Activated CD8-positive, alpha-beta memory T cell treated with anti-CD3 and anti-CD28 coated beads for 36 hours (primary cell): ENCODE measurements around the gene PPP1R26. TPM values are rescaled to one million over a fixed set of nuclear protein-coding genes. Genes with fewer than 3 reads are reported as not detected.
"Not testable (repeated sequence)": the region's sequence is repeated elsewhere in the genome, so short reads cannot be mapped to it uniquely, and the experiment has no call there.

Experiments
- CTCF ChIA-PET: fragments of 350-600 bp; sonication (Branson Sonifier 250); formaldehyde crosslinking; loops from one replicate; lab custom pipeline; 2021; ENCODE audit warnings: antibody characterized with exemption; lab: Charles Lee
- POLR2A ChIA-PET: fragments of 350-600 bp; sonication (Branson Sonifier 250); formaldehyde crosslinking; loops from one replicate; lab custom pipeline; 2021; ENCODE audit warnings: antibody characterized with exemption; lab: Charles Lee
- total RNA-seq, 2 experiments: library from RNA; stranded (reverse); gene quantifications; one replicate each; pipeline ENCODE4 v1.2.3, GENCODE V29; 2021

Gene PPP1R26
- total RNA-seq: under 1 TPM; 0.57 to 0.88 TPM

DNA sequence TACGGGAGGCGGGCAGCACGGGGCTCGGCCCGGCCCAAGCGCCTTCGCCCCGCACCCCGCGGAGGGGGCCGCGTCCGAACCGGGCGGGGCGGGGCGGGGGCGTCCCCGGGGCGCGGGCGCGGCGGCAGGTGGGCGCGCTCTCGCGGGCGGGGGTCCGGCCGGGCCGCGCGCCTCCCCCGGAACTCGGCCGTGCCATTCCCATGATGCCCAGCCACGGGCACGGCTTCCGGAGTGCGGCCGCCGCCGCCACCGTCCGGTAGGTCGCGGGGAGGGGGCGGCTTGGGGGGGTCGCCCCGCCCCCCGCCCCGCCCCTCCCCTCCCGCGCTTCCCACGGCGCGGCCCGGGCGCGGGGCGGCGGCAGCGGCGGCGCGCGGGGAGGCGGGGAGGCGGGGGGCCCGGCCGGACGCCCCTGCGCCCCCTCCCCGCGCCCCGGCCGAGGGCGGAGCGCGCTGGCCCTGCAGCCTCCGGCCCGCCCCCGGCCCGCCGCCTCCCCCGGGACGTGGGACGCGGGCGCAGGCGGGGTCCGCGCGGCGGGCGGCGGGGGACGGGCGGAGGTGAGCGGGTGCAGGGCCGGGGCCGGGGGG, at the start of gene PPP1R26:
Gene PPP1R26 (plus strand): TSS at position 314 of the 584 bp plus-strand sequence. CDS start 4,729 bp downstream, outside the sequence.
- CTCF ChIA-PET: no interaction called here
- POLR2A ChIA-PET: no interaction called here

GRCh38 chr9:135437259-135437658, 42.3 kb upstream of the PPP1R26 start:
- CTCF ChIA-PET: no interaction called here
- POLR2A ChIA-PET: no interaction called here

DNA sequence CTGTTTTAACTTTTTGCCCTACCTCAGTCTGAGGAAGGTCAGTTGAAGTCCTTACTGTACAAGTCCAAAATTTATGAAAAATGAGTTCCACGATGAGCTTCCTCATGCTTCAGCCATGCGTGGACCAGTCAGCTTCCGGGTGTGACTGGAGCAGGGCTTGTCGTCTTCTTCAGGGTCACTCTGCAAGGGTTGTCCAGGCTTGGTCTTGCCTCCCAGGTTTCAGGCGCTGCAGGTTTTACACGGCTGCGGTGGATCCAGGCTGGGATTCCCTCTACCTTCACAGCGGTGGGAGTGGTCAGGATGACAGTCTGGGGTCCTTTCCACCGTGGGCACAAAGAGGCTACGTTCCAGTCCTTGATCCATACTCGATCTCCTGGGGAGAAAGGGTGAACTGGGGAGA, 41.9 kb upstream of the PPP1R26 start:
- POLR2A ChIA-PET, CTCF ChIA-PET: not testable (repeated sequence)

DNA sequence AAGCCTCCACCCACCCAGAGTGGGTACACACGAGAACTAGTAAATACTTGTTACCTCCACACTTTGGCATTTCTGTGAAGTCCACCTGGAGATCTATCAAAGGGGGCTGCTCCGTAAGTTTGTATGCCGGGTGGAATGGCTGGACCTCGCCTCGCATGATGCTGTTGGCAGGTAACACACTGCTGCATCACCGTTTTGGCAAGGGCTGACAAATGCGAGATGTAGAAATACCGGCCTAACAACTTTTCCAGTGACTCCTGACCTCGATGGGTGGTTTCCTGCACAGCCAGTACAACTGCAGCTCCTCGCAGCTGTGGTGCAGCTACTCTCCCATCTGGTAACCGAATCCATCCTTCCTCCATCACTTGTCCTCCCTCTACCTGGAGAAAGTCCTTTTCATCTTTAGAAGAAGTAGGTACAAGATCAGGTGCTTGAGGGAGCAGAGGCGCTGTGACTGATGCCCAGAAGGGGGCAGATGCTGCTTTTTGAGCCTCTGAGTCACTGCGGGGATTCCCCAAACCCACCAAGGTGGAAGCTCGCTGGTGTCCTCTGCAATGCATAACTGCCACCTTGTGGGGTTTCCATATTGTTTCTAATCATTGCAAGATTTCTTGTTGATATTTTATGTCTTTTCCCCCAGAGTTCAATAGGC, 40.9 kb upstream of the PPP1R26 start:
- CTCF ChIA-PET: interaction anchor here (0.7 to 1.5 kb wide), 3 partner anchors 21 to 66 kb away, joined by 3 read pairs; no protein-coding TSS in a partner anchor
- POLR2A ChIA-PET: not testable (repeated sequence)

- POLR2A ChIA-PET: not testable (repeated sequence)
- CTCF ChIA-PET: interaction anchor here (0.7 to 1.5 kb wide), 3 partner anchors 20 to 65 kb away, joined by 3 read pairs; no protein-coding TSS in a partner anchor
Measured at GRCh38 chr9:135439514-135439913, 40.1 kb upstream of the PPP1R26 start.

GRCh38 chr9:135439916-135440315, 39.7 kb upstream of the PPP1R26 start:
- POLR2A ChIA-PET: no interaction called here
- CTCF ChIA-PET: interaction anchor here (1.5 kb wide), 1 partner anchor 28 kb away, joined by 3 read pairs; no protein-coding TSS in a partner anchor

- CTCF ChIA-PET: no interaction called here
- POLR2A ChIA-PET: no interaction called here
Measured at GRCh38 chr9:135440620-135441019, 39.0 kb upstream of the PPP1R26 start.

- CTCF ChIA-PET, POLR2A ChIA-PET: not testable (repeated sequence)
Measured at GRCh38 chr9:135441105-135442071, 38.2 kb upstream of the PPP1R26 start.

DNA sequence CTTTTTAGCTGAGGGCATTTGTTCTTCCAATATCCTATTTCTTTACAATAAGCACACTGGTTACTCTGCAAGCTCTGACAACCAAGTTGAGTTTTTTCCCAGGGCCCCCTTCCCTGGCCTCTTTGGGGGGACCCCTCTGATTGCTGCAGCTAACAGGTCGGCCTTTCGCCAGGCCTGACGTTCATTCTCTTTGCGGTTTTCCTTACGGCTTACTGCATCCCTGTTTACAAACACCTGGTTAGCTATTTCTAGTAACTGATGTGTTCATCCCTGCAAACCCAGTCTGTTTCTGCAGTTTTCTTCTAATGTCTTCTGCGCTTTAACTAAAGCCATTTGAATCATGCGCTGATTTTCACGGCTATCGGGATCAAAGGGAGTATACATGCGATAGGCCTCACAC, 37.5 kb upstream of the PPP1R26 start:
- CTCF ChIA-PET: interaction anchor here (1.0 kb wide), 1 partner anchor 14 kb away, joined by 3 read pairs; no protein-coding TSS in a partner anchor
- POLR2A ChIA-PET: no interaction called here

- ChIA-PET CTCF (no interaction called here), POLR2A (no interaction called here)
Measured at GRCh38 chr9:135443797-135444425, 35.7 kb upstream of the PPP1R26 start.

- POLR2A ChIA-PET: no interaction called here
- CTCF ChIA-PET: no interaction called here
Measured at GRCh38 chr9:135447126-135447525, 32.5 kb upstream of the PPP1R26 start.

GRCh38 chr9:135448663-135449100, 30.9 kb upstream of the PPP1R26 start:
- CTCF ChIA-PET: no interaction called here
- POLR2A ChIA-PET: no interaction called here

GRCh38 chr9:135449532-135449931, 30.1 kb upstream of the PPP1R26 start:
- POLR2A ChIA-PET, CTCF ChIA-PET: not testable (repeated sequence)

- ChIA-PET POLR2A (no interaction called here), CTCF (no interaction called here)
Measured at GRCh38 chr9:135450956-135451355, 28.6 kb upstream of the PPP1R26 start.

DNA sequence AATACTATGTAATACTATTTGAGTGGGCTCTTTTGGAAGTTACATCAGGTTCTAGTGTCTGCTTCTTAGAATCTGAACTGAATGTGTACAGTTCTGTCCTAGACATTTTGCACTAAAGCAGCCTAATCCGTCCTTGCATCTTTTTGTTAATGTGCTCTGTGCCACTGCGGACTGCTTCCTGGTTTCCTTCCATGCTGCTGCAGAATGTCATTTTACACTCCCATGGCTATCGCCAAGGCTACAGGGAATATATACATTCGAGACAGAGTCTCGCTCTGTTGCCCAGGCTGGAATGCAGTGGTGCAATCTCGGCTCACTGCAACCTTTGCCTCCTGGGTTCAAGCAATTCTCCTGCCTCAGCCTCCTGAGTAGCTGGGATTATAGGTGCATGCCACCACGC, 27.7 kb upstream of the PPP1R26 start:
- POLR2A ChIA-PET, CTCF ChIA-PET: not testable (repeated sequence)

DNA sequence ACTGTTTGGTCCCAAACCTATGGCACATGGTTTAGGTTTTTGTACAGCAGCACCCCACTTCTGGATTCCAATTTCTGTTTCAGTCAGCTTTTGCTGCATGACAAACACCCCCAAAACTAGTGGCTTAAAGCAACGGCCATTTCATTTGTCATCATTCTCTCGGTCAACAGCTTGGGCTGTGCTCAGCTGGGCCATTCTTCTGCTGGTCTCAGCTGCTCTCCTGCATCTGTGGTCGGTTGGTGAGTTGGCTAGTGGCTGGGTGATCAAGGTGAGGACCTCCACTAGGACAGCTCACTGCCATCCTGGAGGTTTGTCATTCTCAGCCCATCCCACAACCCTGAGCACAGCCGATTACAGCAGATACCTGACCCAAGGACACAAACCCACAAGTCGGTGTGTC, 24.8 kb upstream of the PPP1R26 start:
- ChIA-PET POLR2A (no interaction called here), CTCF (no interaction called here)

DNA sequence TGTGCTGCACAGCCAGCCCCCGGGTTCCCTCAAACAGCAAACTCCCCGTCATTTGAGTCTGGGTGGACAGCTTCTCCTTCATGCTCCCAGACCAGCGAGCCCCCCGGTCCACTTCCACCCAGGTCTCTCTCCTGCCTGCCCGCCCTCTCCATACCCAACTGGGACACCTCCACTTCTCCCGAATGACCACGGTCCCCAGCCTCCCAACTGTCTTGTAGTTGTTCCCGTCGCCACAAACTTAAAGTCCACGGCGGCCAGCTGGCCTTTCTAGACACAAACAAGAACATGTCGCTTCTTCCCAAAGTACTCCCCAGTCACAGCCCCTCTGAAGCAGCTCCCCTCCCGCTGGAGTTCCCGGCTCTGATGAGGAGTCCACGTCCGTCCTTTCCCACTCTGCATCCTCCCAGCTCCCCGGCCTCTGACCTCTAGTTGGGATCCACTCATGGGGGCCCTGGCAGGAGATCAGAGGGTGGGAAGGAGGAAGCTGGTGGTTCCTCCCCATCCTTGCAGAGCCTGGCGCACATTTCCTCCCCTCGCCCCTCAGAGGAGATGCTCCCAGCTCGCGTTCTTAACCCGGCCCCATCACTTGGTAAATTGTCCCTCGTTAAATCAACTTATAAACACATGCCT, 24.1 kb upstream of the PPP1R26 start:
- CTCF ChIA-PET: interaction anchor here (0.8 kb wide), 1 partner anchor 13 kb away, joined by 3 read pairs; no protein-coding TSS in a partner anchor

GRCh38 chr9:135456436-135457104, 23.0 kb upstream of the PPP1R26 start:
- ChIA-PET CTCF (interaction anchor here (0.8 kb wide), 1 partner anchor 14 kb away, joined by 3 read pairs; no protein-coding TSS in a partner anchor), POLR2A (no interaction called here)

More for the DNA sequence above, 24.1 kb upstream of the PPP1R26 start:
- POLR2A ChIA-PET: no interaction called here
